DMS53 (cell line): ENCODE measurements around the gene NABP2.

Experiments
- DNase-seq: peaks from one replicate; lab custom pipeline; 2025; lab: John Stamatoyannopoulos, UW

The NABP2 gene

DNA sequence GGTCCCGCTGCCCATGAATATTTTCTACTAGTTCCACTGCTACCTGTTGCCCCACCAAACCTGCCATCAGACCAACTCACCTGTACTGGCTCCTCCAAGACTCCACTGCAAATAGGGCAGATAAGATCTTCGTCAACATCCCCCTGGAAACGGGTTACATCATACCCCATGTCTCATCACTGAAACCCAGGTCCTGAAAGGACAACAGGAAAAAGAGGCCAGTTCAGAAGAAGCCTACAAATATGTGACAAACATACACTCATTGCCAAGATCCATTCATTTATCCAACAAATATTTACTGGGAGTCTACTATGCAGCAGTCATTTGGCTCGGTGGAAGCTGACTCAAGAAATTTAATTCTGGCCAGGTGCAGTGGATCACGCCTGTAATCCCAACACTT lies 10.3 kb upstream of the NABP2 start:
- DNase-seq: no peak

DNA sequence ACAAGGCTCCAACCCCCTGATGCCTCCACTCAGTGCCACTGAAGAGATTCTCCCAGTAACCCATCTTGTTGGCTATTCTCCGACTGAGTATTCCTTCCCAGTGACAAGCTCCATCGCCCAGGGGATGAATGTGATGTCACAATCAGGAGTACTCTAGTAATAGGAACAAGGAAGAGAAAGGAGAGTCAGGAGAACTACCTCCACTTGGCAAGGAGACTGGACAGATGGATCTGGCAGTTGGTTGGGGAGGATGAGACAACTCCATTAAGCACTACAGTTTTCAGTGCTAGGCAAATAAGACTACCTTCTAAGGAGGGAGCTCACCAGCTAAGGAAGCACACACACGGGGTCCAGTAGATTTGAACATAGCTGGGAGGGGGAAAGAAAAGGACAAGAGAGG lies 7.7 kb upstream of the NABP2 start:
- no peak for DNase-seq

DNA sequence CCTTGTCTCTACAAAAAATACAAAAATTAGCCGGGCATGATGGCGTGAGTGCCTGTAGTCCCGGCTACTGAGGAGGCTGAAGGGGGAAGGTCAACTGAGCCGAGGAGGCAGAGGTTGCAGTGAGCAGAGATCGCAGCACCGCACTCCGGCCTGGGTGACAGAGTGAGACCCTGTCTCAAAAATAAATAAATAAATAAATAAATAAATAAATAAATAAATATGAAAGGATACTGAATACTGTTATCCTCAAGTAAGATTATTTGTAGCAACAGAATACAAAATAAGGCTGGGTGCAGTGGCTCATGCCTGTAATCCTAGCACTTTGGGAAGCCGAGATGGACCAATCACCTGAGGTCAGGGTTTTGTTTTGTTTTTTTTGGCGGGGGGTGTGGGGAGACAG lies 4.3 kb upstream of the NABP2 start:
- no peak for DNase-seq

GRCh38 chr12:56220611-56221231 lies 3.4 kb upstream of the NABP2 start:
- no peak for DNase-seq

GRCh38 chr12:56221232-56221756 lies 2.8 kb upstream of the NABP2 start:
- peak; percentile 54 for DNase-seq

GRCh38 chr12:56221757-56222530 lies 2.2 kb upstream of the NABP2 start, which contains the start of gene RNF41:
RNF41 (minus strand) TSS chr12:56221922; CDS start chr12:56214047, 7,875 bp downstream.
- DNase-seq: peak; percentile 99

GRCh38 chr12:56222531-56222895 lies 1.6 kb upstream of the NABP2 start:
- no peak for DNase-seq

DNA sequence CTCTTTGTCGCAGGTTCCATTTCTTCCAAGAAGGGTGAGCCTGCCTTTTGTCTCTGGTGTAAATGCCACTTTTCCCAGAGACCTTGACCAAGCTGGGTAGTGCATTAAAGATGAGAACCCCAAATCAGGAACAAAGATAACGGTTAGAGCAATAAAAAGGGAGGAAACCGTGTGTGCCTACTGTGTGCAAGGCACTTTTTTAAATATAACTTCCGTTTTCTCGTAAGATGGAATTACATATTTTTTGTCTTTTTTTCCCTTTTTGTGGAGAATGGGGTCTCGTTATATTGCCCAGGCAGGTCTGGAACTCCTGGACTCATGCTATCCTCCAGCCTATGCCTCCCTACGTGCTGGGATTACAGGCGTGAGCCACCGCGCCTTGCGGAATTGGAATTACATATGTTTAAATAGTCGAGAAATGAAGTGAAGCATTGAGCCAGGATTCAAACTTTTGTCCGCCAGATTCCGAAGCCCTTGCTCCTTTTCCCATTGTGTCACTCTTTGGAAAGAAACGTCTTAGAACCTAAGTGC lies 506 bp upstream of the NABP2 start:
- DNase-seq: no peak

- DNase-seq: no peak
Observed at GRCh38 chr12:56224954-56225353, 812 bp downstream of the NABP2 start.

GRCh38 chr12:56229082-56229481 lies 4.9 kb downstream of the NABP2 start:
- no peak for DNase-seq

DNA sequence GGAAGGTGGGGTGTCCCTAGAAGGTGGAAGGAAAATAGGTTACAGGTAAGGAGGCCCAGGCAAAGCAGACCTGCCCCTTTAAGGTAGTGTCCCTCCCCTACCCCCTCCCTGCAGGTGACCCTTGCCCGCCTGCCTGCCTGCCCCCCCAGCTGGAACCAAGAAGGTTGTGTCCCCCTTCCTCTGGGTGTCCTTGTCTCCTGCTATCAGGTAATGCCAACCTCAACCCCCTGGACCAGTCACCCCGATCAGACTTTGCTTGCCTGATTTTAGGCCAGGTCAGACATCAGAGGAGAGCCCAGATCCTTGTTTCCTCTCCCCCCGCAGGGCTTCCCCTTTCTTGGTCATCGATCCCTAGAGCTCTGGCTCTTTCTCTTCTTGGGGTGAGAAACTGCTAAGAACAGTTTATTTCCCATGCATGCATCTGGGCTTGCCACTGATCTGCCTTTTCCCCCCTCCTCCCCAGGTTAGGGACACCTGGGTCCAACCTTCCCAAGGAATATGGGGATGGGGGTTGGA lies 5.8 kb downstream of the NABP2 start, which contains the start of gene SLC39A5:
Gene SLC39A5 (plus strand): TSS at position 136 of the 516 bp plus-strand sequence. CDS start 1,224 bp downstream, outside the sequence.
- DNase-seq: no peak

DNA sequence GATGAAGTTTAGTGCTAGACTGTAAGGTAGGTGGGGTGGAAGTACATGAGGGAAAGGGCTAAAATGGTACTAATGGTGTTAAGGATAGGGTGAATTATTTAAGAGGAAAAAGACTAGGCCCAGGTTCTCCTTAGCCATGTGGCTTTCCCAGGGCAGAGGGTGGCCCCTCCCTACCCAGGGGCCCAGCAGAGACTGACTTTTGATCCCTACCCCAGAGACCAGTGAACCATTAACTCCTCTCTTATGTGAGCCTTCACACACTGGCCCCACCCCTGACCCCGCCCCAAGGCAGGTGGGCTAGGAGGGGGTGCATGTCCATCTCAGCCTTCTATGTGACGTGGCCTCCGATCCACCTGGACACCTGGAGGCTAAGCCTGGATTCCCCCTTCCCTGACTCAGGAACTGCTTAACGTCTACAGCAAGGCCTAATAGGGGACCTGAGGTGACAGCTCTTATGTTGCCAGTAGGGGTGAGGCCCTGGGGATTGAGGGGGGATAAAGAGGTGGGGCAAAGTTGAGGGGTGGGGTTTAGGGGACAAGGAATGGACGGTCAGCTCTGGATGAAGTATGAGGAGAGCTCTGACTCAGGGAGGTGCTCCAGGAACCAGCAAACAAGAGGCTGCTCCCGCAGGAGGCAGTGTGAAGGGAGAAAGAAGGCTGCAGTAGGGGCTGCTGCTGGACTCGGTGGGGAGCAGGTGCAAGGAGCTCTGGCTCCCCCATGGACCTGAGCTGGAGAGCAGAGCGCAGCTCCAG lies 6.5 kb downstream of the NABP2 start:
- peak; percentile 78 for DNase-seq

DNA sequence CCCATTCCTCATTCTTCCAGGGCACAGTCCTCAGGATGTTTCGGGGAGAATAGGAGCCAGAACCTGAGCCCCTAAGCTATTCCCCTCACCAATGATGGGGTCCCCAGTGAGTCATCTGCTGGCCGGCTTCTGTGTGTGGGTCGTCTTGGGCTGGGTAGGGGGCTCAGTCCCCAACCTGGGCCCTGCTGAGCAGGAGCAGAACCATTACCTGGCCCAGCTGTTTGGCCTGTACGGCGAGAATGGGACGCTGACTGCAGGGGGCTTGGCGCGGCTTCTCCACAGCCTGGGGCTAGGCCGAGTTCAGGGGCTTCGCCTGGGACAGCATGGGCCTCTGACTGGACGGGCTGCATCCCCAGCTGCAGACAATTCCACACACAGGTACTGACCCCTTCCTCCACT lies 7.0 kb downstream of the NABP2 start:
- DNase-seq: no peak

GRCh38 chr12:56234746-56235436 lies 10.7 kb downstream of the NABP2 start:
- DNase-seq: peak; percentile 31

- no peak for DNase-seq
Observed at GRCh38 chr12:56236091-56236490, 11.9 kb downstream of the NABP2 start.

GRCh38 chr12:56236985-56237384 lies 12.8 kb downstream of the NABP2 start:
- no peak for DNase-seq

GRCh38 chr12:56237552-56237951 lies 13.4 kb downstream of the NABP2 start:
- DNase-seq: no peak

DNA sequence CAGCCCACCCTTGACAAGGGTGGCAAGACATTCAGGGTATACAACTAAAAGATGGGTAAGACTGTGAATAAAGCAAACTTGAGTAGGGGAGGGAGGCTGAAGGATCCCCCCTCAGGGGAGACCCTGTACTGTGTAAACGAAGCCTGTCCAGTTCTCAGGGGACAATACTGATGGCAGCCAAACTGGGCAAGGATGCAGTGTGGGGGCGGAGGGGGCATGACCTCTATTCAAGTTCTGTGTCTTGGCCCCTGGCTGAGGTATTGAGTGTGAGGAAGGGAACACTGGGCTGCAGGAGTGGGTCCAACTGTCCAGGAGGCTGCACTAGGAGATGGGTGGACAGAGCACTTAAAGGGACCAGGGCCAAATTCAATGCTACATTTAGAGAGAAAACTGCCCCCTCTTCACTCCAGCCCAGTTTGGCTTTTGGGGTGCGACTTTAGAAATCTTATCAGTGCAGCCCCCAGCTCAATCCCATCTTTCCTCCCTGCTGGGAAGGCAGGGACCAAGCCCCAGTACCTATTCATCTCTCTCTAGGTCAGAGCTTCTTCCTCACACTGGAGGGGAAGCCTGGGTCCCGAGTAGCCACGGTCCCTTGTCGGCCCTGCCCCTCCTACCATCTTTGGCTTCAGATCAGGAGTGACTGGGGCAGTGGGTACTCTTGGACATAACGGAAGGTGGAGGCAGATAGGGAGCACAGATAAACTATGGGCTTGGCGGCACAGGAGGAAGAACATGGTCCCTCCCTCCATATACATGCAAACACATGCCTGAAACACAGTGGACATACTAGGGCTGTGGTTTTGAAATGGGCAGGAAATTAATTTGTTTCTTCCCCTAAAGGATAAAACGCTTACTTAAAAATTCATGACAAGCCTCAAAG lies 17.5 kb downstream of the NABP2 start:
- no peak for DNase-seq

DNA sequence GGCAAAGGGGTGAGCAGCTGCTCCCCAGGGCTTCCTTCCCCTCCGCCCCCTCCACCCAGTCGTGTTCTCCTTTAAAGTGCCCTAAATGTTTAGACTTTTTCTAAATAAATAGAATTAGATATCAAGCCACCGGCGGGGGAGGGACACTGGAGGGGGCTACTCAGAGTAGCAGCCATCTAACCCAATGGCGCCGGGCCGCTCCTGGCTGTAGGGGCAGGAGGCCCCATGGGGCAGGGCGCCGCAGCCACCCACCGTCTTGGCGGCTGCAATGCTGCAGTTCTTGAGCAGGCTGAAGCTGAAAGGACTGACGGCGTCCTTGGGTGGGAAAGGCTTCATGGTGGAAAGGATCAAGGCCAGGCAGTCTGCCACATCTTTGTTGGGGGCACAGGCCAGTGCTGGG lies 18.8 kb downstream of the NABP2 start:
- DNase-seq: no peak

GRCh38 chr12:56243731-56244181 lies 19.6 kb downstream of the NABP2 start:
- DNase-seq: no peak
